Keratinocyte (primary cell): ENCODE data around the gene DHRSX. TPM values are rescaled to one million over a fixed set of nuclear protein-coding genes. Genes with fewer than 3 reads are reported as not detected.

Source experiments
- DNase-seq: peaks from one replicate; pipeline ENCODE4 v3.0.0-alpha.2; 2011; ENCODE audit warnings: low read depth, missing footprints, low spot score
- FAIRE-seq: peaks from 2 replicates; lab custom pipeline; 2011; peaks lifted over from hg19 to GRCh38; lab: Jason Lieb, UNC
- H2AFZ ChIP-seq: 2 replicates; pipeline ENCODE4 v1.6.0; 2012; ENCODE audit warnings: low read length, control low read depth, inconsistent platforms; ENCODE audit not compliant: control insufficient read depth
- H3K27ac ChIP-seq: 2 replicates; pipeline ENCODE4 v1.5.1; 2011; ENCODE audit warnings: low read length; ENCODE audit not compliant: control insufficient read depth, insufficient read depth
- H3K27me3 ChIP-seq: 3 replicates; pipeline ENCODE4 v1.6.0; 2011; ENCODE audit warnings: low read length; ENCODE audit not compliant: control insufficient read depth, insufficient read depth; ENCODE audit errors: extremely low read depth
- H3K36me3 ChIP-seq, 2 experiments: 2 replicates in 1 of 2; 3 replicates in 1 of 2; pipeline ENCODE4 v1.5.1; 2011; ENCODE audit warnings: low read length in 2 of 2, mild to moderate bottlenecking in 1 of 2; ENCODE audit not compliant: control insufficient read depth in 2 of 2, insufficient read depth in 2 of 2; ENCODE audit errors: extremely low read depth in 1 of 2
- H3K4me1 ChIP-seq: 3 replicates; pipeline ENCODE4 v1.5.1; 2011; ENCODE audit warnings: low read length; ENCODE audit not compliant: control insufficient read depth, insufficient read depth; ENCODE audit errors: extremely low read depth
- H3K4me2 ChIP-seq: 3 replicates; pipeline ENCODE4 v1.6.0; 2011; ENCODE audit warnings: low read depth, low read length; ENCODE audit not compliant: control insufficient read depth, insufficient read depth; ENCODE audit errors: extremely low read depth
- H3K4me3 ChIP-seq, 3 experiments: fragments of 200-600 bp in 1 of 3; sonication (generic) in 1 of 3; 2 replicates in 2 of 3; 3 replicates in 1 of 3; pipeline ENCODE4 v1.5.1; 2011 to 2016; ENCODE audit warnings: low read length in 3 of 3, mild to moderate bottlenecking in 3 of 3, control low read depth in 2 of 3, inconsistent platforms in 1 of 3, low read depth in 1 of 3, mixed read lengths in 1 of 3, mixed run types in 1 of 3, moderate library complexity in 1 of 3; ENCODE audit not compliant: control insufficient read depth in 2 of 3, insufficient read depth in 2 of 3; ENCODE audit errors: extremely low read depth in 1 of 3
- H3K79me2 ChIP-seq: 2 replicates; pipeline ENCODE4 v1.6.0; 2012; ENCODE audit warnings: low read length; ENCODE audit not compliant: control insufficient read depth, insufficient read depth
- H3K9ac ChIP-seq: 3 replicates; pipeline ENCODE4 v1.6.0; 2011; ENCODE audit warnings: low read length; ENCODE audit not compliant: control insufficient read depth, insufficient read depth; ENCODE audit errors: extremely low read depth
- H3K9me1 ChIP-seq: 3 replicates; pipeline ENCODE4 v1.6.0; 2011; ENCODE audit warnings: low read length; ENCODE audit not compliant: control insufficient read depth, insufficient read depth; ENCODE audit errors: extremely low read depth
- H3K9me3 ChIP-seq: 2 replicates; pipeline ENCODE4 v1.5.1; 2012; ENCODE audit warnings: low read depth, low read length; ENCODE audit not compliant: control insufficient read depth
- H4K20me1 ChIP-seq: 3 replicates; pipeline ENCODE4 v1.6.0; 2011; ENCODE audit warnings: low read length; ENCODE audit not compliant: control insufficient read depth, insufficient read depth; ENCODE audit errors: extremely low read depth
- CTCF ChIP-seq, 3 experiments: IDR thresholded peaks in 1 of 3; conservative IDR thresholded peaks in 1 of 3; optimal IDR thresholded peaks in 1 of 3; 2 replicates in 2 of 3; 3 replicates in 1 of 3; pipeline versions ENCODE3 to v1.5.1; 2011; ENCODE audit warnings: low read length in 3 of 3, mild to moderate bottlenecking in 3 of 3, moderate library complexity in 2 of 3, control low read depth in 1 of 3, inconsistent platforms in 1 of 3; ENCODE audit not compliant: insufficient read depth in 2 of 3; ENCODE audit errors: extremely low read depth in 1 of 3
- EZH2 ChIP-seq: IDR thresholded peaks from one replicate; pipeline ENCODE4 v1.6.1; 2012; ENCODE audit warnings: inconsistent platforms, mild to moderate bottlenecking, low read length, moderate library complexity
- dilution Hi-C: fragments of 300-500 bp; cut with MboI; formaldehyde crosslinking; loops from one replicate; pipeline ENCODE4 v1.7.0; 2020; ENCODE audit warnings: low sequenced_read_pairs; ENCODE audit not compliant: extremely low pct_ligation_motif_present
- polyA plus RNA-seq, 5 experiments: library from polyadenylated mRNA; depleted of rRNA in 3 of 5; stranded (reverse) in 3 of 5; stranded (forward) in 1 of 5; unstranded in 1 of 5; fragments of >200 nt; gene quantifications; 1 replicate in 1 of 5; 2 replicates in 3 of 5; 3 replicates in 1 of 5; pipeline versions ENCODE4 v1.2.1 to v1.2.3, GENCODE V29; 2011 to 2012; ENCODE audit warnings: missing spikeins in 2 of 5, low read depth in 1 of 5, low replicate concordance in 1 of 5

Gene DHRSX
- polyA plus RNA-seq, 1 donor (not counting 4 experiments of a cell fraction or from before 2014, with no cell fraction given), result 20.4 TPM

DNA sequence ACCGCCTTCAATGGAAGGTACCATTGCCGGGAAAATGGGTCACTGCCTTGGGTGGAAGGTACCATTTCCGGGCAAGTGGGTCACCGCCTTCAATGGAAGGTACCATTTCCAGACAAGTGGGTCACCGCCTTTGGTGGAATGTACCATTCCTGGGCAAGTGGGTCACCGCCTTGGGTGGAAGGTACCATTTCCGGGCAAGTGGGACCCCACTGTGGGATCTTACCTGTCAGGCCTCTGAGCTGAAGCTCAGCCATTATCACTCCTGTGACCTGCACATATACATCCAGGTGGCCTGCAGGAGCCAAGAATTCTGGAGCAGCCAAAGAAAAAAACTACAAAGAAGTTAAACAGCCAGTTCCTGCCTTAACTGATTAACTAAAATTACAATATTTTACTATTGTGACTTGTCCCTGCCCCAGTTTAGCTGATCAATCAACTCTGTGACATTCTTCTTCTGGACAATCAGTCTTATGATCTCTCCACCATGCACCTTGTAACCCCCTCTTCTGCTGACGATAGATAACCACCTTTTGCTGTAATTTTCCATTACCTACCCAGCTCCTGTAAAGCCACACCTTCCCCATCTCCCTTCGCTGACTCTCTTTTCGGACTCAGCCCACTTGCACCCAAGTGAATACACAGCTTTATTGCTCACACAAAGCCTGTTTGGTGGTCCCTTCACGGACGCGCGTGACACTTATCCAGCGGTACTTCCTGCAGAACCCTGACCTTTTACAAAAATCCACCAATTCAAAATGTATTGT is 313.2 kb downstream of the DHRSX start:
- H3K27me3 ChIP-seq, result no peaks in the 10 kb centered on the region
- H3K4me1 ChIP-seq, result peaks cover 2% of the 10 kb centered on the region
- no peak for FAIRE-seq

GRCh38 chrX:2185341-2186082 is 315.3 kb downstream of the DHRSX start:
- FAIRE-seq (no peak), DNase-seq (no peak)
- H3K4me2 ChIP-seq, result no peak overlapping the region
- H3K79me2 ChIP-seq, result no peaks in the 10 kb centered on the region
- H3K9me1 ChIP-seq, result no peaks in the 10 kb centered on the region
- peaks cover 1% of the 10 kb centered on the region for H3K9me3 ChIP-seq
- peaks cover 2% of the 10 kb centered on the region for H3K4me1 ChIP-seq
- no peaks in the 10 kb centered on the region for H4K20me1 ChIP-seq
- dilution Hi-C loops, result no loop called here
- no peak overlapping the region for H3K4me3 ChIP-seq
- no peaks in the 10 kb centered on the region for H3K36me3 ChIP-seq
- no peak for TF ChIP-seq CTCF (optimal IDR thresholded peaks at IDR 0.05 in 1 of 3, IDR thresholded peaks at IDR 0.05 in 1 of 3, conservative IDR thresholded peaks at IDR 0.05 in 1 of 3; ENCODE audit: extremely low read depth in 1 of 3, insufficient read depth in 2 of 3, low read length in 3 of 3)
- TF ChIP-seq EZH2, result no peak
- H3K9ac ChIP-seq, result no peak overlapping the region
- H3K27ac ChIP-seq, result no peak overlapping the region
- H3K27me3 ChIP-seq, result no peaks in the 10 kb centered on the region
- no peak overlapping the region for H2AFZ ChIP-seq

More for the DNA sequence above, 313.2 kb downstream of the DHRSX start:
- no peak overlapping the region for H2AFZ ChIP-seq
- TF ChIP-seq CTCF (optimal IDR thresholded peaks at IDR 0.05 in 1 of 3, IDR thresholded peaks at IDR 0.05 in 1 of 3, conservative IDR thresholded peaks at IDR 0.05 in 1 of 3; ENCODE audit: extremely low read depth in 1 of 3, insufficient read depth in 2 of 3, low read length in 3 of 3), result no peak
- H4K20me1 ChIP-seq, result no peaks in the 10 kb centered on the region
- no peak overlapping the region for H3K27ac ChIP-seq
- no peak overlapping the region for H3K4me2 ChIP-seq
- H3K9me1 ChIP-seq, result no peaks in the 10 kb centered on the region
- no peaks in the 10 kb centered on the region for H3K36me3 ChIP-seq
- no peak for DNase-seq
- H3K79me2 ChIP-seq, result no peaks in the 10 kb centered on the region
- H3K9ac ChIP-seq, result no peak overlapping the region
- dilution Hi-C loops, result no loop called here
- H3K9me3 ChIP-seq, result peaks cover 1% of the 10 kb centered on the region
- H3K4me3 ChIP-seq, result no peak overlapping the region
